DOHH2 (cell line): Measurements from ENCODE around the gene KCNS1.
A peak's percentile ranks its signal among the peaks of the same experiment; 100 is the strongest.

ENCODE experiments used
- H3F3A ChIP-seq: fragments of 200-600 bp; sonication (generic), shearing (Covaris generic); 2 replicates; pipeline ENCODE4 v1.6.0; 2016; ENCODE audit warnings: antibody characterized with exemption, mild to moderate bottlenecking; ENCODE audit not compliant: control insufficient read depth, insufficient read depth
- H3K27ac ChIP-seq: fragments of 200-600 bp; sonication (generic); 2 replicates; pipeline ENCODE4 v1.5.1; 2014; ENCODE audit warnings: low read depth, mild to moderate bottlenecking, low read length, moderate library complexity
- H3K27me3 ChIP-seq: fragments of 200-600 bp; sonication (generic); 2 replicates; pipeline ENCODE4 v1.6.1; 2014; ENCODE audit warnings: mild to moderate bottlenecking, low read length, mixed read lengths; ENCODE audit not compliant: control insufficient read depth
- H3K36me3 ChIP-seq: fragments of 200-600 bp; sonication (generic); 2 replicates; pipeline ENCODE4 v1.6.1; 2014; ENCODE audit warnings: mild to moderate bottlenecking, low read length, moderate library complexity, mixed read lengths; ENCODE audit not compliant: control insufficient read depth
- H3K4me1 ChIP-seq: fragments of 200-600 bp; sonication (generic); 2 replicates; pipeline ENCODE4 v1.6.1; 2014; ENCODE audit warnings: mild to moderate bottlenecking, low read length, mixed read lengths; ENCODE audit not compliant: control insufficient read depth
- H3K4me2 ChIP-seq: fragments of 200-600 bp; sonication (generic); 2 replicates; pipeline ENCODE4 v1.6.0; 2014; ENCODE audit warnings: mild to moderate bottlenecking, low read length, moderate library complexity
- H3K4me3 ChIP-seq: fragments of 200-600 bp; sonication (generic); 2 replicates; pipeline ENCODE4 v1.5.1; 2014; ENCODE audit warnings: mild to moderate bottlenecking, low read length, mixed read lengths
- H3K79me2 ChIP-seq: fragments of 200-600 bp; sonication (generic); 2 replicates; pipeline ENCODE4 v1.6.1; 2014; ENCODE audit warnings: mild to moderate bottlenecking, low read length, mixed read lengths; ENCODE audit not compliant: control insufficient read depth
- H3K9me2 ChIP-seq: fragments of 200-600 bp; sonication (generic); replicated peaks from 2 replicates; pipeline ENCODE4 v1.6.1; 2014; ENCODE audit warnings: mild to moderate bottlenecking, low read length, mixed read lengths; ENCODE audit not compliant: control insufficient read depth
- H3K9me3 ChIP-seq: fragments of 200-600 bp; sonication (generic); 2 replicates; pipeline ENCODE4 v1.6.1; 2014; ENCODE audit warnings: antibody characterized with exemption, low read length, mixed read lengths; ENCODE audit not compliant: control insufficient read depth, insufficient read depth
- H4K20me1 ChIP-seq: fragments of 200-600 bp; sonication (generic); 2 replicates; pipeline ENCODE4 v1.6.0; 2014; ENCODE audit warnings: low read depth, mild to moderate bottlenecking, antibody characterized with exemption, low read length, moderate library complexity; ENCODE audit not compliant: control insufficient read depth, insufficient read depth
- EZH2phosphoT487 ChIP-seq: fragments of 200-600 bp; sonication (generic); IDR thresholded peaks from 2 replicates; pipeline ENCODE4 v1.6.1; 2017; ENCODE audit warnings: borderline replicate concordance, mild to moderate bottlenecking, antibody characterized with exemption, low read length, moderate library complexity, mixed read lengths
- TF ChIP-seq, protein P1 (sequence below): fragments of 200-600 bp; sonication (generic); IDR thresholded peaks from one replicate; pipeline ENCODE4 v1.5.1; 2014; ENCODE audit warnings: antibody characterized with exemption, mild to moderate bottlenecking, low read depth, low read length; ENCODE audit not compliant: poor library complexity, severe bottlenecking

The KCNS1 gene

DNA sequence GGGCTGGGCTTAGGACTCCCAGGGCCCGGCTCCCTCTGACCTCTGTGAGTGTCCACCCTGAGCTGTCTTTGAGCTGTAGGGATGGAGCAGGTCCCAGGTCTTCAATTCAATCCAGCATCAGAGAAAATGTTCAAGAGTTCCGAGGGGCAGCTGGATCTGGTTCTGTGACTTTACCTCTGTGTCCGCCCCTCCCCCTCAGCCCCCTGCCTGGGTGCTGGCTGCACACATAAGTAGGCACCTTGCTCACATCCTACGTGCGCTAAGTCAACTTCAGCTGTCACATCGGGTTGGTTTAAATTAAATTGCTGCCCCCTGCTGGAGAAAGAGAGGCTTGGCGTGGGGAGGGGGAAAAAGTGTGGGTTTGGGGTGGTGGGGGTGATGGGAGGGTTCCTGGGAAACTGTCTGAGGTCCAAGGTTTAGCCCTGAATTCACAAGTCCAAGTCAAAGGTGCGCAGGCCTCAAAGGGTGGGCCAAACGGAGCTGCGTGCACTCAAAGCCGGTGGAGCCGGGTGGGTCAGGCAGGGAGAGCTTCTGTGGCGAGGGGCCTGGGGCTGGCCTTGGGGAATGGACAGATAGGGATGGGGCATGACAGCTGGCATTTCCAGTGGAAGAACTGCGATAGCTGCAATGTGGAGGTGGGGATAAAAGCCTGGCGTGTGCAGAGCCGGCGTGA, 11.0 kb upstream of the KCNS1 start:
- H3K27me3 ChIP-seq = peaks cover 19% of the 10 kb centered on the region
- no peak for TF ChIP-seq EZH2phosphoT487
- TF ChIP-seq, protein P1, sequence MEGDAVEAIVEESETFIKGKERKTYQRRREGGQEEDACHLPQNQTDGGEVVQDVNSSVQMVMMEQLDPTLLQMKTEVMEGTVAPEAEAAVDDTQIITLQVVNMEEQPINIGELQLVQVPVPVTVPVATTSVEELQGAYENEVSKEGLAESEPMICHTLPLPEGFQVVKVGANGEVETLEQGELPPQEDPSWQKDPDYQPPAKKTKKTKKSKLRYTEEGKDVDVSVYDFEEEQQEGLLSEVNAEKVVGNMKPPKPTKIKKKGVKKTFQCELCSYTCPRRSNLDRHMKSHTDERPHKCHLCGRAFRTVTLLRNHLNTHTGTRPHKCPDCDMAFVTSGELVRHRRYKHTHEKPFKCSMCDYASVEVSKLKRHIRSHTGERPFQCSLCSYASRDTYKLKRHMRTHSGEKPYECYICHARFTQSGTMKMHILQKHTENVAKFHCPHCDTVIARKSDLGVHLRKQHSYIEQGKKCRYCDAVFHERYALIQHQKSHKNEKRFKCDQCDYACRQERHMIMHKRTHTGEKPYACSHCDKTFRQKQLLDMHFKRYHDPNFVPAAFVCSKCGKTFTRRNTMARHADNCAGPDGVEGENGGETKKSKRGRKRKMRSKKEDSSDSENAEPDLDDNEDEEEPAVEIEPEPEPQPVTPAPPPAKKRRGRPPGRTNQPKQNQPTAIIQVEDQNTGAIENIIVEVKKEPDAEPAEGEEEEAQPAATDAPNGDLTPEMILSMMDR = peak; percentile 87
- no peak overlapping the region for H3K4me2 ChIP-seq
- peaks cover 3% of the 10 kb centered on the region; the same call in 1 of the 2 replicates for H3K4me1 ChIP-seq
- H3K79me2 ChIP-seq = no peaks in the 10 kb centered on the region
- H3K9me2 ChIP-seq = no peaks in the 10 kb centered on the region
- no peaks in the 10 kb centered on the region for H4K20me1 ChIP-seq
- H3F3A ChIP-seq = no peaks in the 10 kb centered on the region
- no peak overlapping the region for H3K27ac ChIP-seq
- no peaks in the 10 kb centered on the region for H3K9me3 ChIP-seq
- H3K36me3 ChIP-seq = no peaks in the 10 kb centered on the region
- no peak overlapping the region for H3K4me3 ChIP-seq

DNA sequence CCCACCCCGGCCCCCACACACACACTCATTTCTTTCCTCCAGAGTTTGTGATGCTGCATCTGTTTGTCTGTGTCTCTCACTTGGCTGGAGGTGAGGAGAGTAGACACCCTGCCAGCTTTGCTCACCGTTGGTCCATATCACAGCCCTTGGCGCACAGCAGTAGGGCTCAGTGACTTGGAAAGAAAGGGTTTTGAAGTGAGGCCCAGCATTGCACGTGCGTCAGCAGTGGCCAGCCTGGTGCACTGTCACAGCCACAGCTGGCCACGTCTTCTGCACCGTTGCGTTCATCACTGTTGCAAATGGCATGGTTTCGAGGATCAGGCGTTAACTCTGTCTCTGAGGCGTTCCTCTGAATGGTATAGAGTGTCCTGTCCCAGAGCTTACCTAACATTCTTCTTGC, 10.4 kb upstream of the KCNS1 start:
- H3K36me3 ChIP-seq = no peaks in the 10 kb centered on the region

DNA sequence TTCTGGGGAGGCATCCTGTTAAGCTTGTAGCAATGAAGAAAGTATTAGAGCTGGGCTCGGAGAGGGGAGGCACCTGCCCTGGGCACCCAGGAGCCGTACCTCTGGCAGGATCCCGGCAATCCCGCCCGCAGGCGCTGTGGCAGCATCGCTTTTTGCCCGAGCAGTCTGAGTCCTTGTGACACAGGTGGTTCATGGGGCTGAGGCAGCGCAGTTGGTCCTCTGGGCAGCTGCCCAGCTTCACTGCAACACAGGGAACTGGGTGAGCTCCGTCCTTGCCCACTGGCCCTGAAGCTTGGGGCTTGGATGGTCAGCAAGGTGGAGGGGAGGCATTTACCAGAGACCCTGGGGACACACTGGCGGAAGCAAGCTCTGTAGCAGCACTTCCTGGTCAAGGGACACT, 9.4 kb upstream of the KCNS1 start:
- Histone ChIP-seq H3K9me3 (no peaks in the 10 kb centered on the region), H3K27ac (no peak overlapping the region), H4K20me1 (no peaks in the 10 kb centered on the region), H3K4me1 (peaks cover 3% of the 10 kb centered on the region; the same call in 1 of the 2 replicates), H3K79me2 (no peaks in the 10 kb centered on the region), H3K27me3 (peaks cover 17% of the 10 kb centered on the region), H3K4me3 (no peak overlapping the region), H3K4me2 (no peak overlapping the region), H3K9me2 (no peaks in the 10 kb centered on the region), H3F3A (no peaks in the 10 kb centered on the region), H3K36me3 (no peaks in the 10 kb centered on the region)
- TF ChIP-seq, protein P1 = no peak
- TF ChIP-seq EZH2phosphoT487 = no peak

More for the DNA sequence above, 10.4 kb upstream of the KCNS1 start:
- Histone ChIP-seq H3F3A (no peaks in the 10 kb centered on the region), H3K9me3 (no peaks in the 10 kb centered on the region), H3K27me3 (peaks cover 21% of the 10 kb centered on the region), H3K9me2 (no peaks in the 10 kb centered on the region), H3K4me1 (peaks cover 3% of the 10 kb centered on the region; the same call in 1 of the 2 replicates), H3K79me2 (no peaks in the 10 kb centered on the region), H3K4me3 (no peak overlapping the region), H4K20me1 (no peaks in the 10 kb centered on the region), H3K4me2 (no peak overlapping the region), H3K27ac (no peak overlapping the region)
- TF ChIP-seq EZH2phosphoT487 = no peak
- TF ChIP-seq, protein P1 = no peak
